NCI-H2196 treated with DMSO at 0.1 percent for 48 hours (cell line): ENCODE results near the gene TAX1BP3.
A peak's percentile ranks its signal among the peaks of the same experiment; 100 is the strongest.

Experiments used
- DNase-seq: peaks from one replicate; lab custom pipeline; 2025; ENCODE audit not compliant: unreplicated experiment; lab: John Stamatoyannopoulos, UW

TAX1BP3 gene

DNA sequence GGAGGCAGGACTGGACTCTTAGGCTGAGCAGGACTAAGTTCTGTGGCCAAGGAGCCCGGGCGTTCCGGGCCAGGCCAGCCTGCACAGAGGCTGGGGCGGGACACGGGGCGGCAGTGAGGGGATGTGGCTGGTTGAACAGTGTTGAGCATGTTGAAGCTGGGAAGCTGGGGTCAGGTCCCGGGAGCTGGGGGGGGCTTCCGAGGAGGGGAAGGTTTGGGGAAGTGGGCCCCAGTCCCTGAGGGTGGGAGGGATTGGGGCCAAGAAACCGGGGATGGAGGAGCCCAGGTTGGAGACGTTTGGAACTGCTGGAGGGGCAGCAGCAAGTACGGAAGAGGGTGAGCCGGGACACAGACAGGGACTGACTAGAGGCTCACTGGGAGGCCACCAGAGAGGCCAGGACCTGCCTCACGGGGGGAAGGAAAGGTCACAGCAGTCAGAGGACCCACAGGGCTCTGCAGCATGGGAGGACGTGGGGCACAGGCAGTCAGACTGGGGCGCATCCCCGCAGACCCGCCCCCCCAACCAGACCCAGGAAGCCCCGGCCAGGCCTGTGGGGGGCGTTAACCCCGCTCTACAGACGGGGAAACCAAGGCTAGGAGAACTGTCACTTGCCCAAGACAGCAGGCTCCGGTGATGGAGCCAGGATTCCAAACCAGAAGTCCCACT, 9.5 kb downstream of the TAX1BP3 start:
- no peak for DNase-seq

DNA sequence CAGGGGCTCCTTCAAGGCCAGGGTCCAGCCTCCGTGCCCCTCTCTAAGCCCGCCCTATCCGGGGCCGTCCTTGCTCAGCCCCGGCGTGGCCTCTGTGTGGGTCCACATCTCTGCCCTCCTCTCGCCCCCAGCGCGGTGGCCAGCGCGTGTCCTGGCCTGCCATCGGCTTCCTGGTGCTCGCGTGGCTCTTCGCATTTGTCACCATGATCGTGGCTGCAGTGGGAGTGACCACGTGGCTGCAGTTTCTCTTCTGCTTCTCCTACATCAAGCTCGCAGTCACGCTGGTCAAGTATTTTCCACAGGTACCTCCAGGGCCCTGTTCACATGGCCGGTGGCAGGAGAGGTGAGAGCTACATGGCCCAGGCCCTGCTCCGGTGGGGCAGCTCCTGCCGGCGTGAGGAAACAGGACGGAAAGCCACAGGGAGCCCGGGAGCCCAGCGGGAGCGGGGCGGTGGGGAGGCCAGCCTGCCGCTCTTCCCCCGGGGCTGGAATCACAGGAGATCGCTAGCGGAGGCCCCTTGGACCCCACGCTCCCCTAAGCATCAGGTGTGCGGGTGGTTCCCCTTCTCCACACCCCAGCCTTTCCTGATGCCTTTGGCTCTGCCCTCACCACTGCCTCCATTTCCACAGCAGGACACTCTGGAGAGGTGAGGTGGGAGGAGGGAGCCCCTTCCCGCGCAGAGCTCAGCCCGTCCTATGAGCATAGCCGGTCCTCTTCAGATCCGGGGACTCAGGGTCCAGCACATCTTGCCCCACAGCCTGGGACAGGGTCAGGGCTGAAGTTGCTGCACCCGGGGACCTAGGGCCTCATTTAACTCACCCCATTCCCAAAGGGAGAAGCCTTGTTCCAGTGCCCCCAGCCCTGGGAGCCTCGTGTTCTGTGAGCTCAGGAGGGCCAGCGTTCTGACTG, 10.2 kb downstream of the TAX1BP3 start:
- DNase-seq: no peak

DNA sequence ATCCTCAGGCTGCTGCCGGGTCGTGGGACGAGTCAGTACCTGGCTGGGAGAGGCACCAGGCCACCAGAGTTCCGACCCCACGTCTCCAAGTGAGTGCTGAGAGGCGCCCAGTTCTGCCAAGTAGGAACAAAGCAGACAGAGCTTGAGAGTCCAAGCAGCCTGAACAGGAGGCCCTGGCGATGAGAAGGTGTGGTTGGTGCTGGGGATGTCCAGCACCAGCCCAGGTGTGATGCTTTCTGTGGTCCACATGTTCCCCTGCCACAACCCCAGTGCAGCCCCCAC, 10.8 kb downstream of the TAX1BP3 start:
- DNase-seq: no peak

DNA sequence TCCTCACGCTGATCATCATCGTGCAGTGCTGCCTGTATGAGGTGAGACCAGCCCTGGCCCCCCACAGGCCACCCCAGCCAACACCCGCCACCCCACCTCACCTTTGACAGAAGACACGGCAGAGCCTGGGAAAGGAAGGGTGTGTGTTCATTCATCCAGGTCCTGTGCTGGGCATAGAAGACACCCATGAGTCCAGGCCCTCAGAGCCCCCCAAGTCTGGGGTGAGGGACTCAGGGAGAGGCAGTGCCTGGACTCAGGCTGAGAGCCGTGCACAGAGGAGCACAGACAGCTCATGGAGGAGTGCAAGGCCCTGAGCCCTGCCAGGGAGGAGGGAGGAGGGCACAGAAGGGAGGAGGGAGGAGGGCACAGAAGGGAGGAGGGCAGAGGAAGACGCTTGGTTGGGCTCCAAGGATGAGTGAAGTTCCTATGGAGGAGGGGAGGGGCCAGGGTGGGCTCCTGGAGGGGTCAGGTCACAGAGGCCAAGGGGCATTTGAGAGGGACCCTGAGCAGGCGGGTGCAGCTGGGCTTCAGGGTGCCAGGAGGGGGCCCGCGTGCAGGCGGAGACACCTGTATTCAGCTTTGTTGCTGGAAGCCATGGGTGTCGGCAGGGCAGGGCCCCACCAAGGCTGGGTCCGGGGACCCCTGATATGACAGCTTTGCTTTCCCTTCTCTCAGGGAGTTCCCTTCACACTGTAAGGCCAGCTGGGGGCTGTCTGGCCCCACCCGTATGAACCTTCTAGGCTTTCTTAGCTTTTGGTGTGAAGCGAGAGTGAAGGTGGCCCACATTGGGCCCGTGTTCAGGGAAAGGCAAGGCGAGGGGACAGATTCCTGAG, 11.4 kb downstream of the TAX1BP3 start:
- DNase-seq: no peak

DNA sequence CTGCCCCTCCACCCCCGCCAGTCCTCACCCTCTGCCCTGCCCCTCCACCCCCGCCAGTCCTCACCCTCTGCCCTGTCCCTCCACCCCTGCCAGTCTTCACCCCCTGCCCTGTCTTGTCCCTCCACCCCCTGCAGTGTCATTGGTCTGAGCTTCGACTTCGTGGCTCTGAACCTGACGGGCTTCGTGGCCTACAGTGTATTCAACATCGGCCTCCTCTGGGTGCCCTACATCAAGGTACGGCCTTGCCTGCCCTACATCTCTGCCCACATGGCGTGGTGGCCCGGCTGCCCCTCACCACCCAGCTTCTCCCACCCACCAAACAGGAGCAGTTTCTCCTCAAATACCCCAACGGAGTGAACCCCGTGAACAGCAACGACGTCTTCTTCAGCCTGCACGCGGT, 12.0 kb downstream of the TAX1BP3 start:
- no peak for DNase-seq

DNA sequence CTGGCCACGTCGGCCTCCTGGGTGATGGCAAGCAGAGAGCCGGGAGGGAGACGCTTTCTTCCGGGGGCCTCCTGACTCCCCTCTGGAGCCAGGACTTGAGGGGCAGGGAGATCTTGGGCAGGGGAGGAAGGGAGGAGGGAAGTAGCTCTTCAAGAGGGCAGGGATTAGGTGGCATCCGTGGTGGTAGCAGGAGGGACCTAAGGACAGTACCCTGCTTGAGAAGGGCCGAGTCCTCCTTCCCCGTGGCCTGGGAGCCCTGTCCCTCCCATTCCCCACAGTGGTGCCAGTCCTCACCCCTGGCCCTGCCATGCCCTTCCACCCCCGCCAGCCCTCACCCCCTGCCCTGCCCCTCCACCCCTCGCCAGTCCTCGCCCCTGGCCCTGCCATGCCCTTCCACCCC, 12.6 kb downstream of the TAX1BP3 start:
- DNase-seq: no peak

DNA sequence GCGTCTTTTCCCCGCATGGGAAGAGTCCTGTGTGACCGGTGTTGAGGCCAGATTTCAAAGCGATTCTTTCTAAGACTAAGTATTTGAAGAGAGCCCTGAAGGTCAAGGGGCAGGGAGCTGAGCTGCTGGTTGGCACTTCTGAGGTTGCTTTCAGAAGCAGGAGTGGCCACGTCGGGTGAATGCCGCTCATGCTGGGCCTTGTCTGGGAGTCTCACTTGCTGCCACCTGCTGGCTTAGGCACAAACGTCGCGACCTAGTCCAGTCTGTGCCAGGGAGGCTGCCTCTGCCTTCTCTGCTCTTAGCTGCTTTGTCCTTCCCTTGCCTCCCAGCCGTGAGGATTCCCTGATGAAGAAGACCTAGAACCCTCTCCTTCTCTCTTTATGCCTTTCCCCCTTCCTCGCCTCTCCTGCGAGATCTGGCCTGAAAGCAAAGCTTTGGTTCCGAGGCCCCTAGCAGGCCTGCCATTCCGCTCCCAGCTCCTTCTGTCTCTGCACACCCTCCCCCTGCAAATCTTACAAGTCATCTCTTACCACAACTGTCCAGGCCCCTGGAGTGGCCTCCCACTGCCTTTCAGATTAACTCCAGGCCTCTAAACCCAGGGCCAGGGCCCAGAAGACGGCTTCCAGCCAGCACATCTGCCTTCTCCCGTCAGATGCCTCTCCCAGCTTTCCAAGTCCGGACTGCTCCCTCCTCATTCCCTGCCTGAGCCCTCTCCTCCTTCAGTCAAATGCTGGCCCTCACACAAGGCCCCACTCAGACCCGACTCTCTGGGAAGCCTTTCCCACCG, 20.4 kb downstream of the TAX1BP3 start:
- DNase-seq: no peak

DNA sequence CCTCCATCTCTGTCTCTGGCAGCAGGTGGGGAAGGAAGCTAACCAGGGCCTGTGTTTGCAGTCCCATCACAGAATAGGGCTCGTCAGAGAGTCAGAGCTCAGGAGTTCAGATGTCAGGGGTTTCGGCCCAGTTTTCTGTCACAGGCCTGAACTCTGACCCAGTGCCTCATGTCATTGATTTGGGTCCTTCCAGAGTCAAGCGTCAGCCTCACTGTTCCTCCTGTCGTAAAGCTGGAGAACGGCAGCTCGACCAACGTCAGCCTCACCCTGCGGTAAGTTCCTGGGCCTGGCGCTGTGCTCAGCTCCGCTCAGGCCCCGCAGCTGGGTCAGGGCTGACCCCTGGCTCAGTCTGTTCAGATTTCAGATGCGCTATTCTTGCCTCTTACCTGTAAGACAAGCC, 21.1 kb downstream of the TAX1BP3 start:
- DNase-seq: no peak

DNA sequence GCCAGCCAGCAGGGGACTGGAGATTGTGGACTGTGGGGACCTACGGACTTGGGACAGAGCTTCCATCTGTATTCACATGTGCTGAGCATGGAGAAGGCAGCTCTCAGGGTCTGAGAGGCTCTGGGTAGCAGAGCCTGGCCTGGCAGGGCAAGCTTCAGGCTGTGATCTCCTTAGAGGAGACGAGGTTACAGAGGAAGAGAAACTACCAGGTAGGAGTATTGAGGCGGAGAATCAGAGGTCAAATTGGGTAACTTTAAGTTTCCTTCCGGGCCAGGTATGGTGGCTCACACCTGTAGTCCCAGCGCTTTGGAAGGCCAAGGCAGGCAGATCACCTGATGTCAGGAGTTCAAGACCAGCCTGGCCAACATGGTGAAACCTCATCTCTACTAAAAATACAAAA, 23.1 kb downstream of the TAX1BP3 start:
- no peak for DNase-seq

DNA sequence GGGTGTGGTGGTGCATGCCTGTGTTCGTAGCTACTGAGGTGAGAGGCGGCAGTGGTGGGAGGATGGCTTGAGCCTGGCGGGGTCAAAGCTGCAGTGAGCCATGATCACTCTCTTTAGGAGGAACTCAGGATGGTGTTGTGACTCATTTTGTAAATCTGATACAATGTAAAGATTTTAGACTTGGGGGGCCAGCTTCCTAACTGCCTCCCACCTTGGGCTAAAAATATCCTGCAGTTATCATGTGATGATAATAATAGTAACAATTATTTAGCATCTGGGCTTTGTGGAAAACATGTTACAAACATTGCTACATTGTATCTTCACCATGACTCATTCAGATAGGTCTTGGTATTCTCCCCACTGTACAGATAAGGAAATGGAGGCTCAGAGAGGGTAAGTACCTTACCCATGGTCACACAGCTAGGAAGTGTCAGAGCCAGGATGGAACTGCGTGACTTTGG, 24.5 kb downstream of the TAX1BP3 start:
- DNase-seq: no peak

DNA sequence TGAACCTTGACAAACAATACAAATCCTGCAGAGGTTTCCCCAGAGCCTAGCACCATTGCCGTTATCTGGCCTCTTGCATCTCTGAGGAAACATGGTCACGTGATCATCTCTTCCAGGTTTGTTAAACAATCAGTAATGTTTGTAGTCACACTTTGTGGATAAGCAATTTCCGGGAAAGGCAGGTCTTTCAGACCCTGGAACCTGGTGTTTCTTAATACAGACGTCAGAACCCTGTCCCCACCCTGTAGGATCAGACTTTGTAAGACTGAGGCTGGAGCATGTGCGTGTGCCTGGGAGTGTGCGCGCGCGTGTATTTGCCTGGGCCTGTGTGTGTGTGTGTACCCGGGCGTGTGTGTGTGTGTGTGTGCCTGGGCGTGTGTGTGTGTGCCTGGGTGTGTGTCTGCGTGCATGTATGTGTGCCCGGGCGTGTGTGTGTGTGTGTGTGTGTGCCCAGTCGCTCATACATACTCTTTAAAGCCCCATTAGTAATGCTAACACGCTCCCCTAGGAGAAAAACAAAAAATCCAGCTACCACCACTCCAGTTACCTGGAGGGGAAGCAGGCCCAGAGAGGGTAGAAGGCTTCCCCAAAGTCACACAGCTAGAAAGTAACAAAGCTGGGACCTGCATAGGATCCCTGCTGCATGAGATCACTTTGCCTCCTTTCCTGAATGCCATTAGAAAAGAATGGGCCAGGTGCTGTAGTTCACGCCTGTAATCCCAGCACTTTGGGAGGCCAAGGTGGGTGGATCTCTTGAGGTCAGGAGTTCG, 26.5 kb downstream of the TAX1BP3 start:
- DNase-seq: no peak

DNA sequence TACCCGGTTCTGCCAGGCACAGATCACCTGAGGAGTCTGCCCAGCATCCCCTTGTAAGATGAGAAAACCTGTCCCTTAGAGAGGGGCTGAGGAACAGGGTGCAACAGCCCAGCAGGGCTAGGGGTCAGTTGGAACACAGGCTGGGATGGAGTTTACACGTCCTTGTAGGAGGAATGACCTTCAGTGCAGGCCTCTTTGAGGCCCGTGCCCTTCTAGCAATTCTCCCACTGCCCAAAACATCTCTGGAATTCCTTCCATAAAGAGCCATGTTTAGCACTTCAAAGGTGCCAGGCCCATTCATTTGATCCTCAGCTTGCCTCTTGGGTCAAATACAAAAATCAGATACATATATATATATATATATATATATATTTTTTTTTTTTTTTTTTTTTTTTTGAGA, 27.4 kb downstream of the TAX1BP3 start:
- no peak for DNase-seq

DNA sequence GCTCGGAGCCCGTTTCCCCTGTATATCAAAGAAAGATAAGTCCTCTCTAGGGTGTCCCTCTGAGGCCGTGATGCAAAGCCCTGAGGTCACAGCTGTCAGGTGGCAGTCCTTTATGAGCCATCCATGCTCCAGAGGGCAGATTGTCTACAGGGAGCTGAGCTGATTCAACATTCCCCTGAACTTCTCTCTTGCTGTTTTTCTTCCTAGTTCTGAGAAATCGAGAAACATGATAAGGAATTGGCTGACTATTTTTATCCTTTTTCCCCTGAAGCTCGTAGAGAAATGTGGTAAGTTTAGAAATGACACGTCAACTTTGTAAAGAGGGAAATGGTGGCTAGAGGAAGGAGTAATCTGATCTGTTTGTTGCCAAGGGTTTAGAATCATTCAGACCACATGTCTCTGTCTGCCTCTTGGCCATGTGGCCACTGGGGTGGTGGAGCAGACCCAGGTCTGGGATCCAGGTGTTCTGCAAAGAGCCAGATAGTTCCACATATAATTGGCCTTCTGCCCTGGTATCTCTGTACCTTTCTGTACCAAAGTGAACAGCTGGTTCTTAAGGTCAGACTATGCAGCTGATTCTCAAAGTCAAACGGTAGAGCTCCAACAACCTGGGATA, 28.3 kb downstream of the TAX1BP3 start:
- DNase-seq: peak; percentile 1

DNA sequence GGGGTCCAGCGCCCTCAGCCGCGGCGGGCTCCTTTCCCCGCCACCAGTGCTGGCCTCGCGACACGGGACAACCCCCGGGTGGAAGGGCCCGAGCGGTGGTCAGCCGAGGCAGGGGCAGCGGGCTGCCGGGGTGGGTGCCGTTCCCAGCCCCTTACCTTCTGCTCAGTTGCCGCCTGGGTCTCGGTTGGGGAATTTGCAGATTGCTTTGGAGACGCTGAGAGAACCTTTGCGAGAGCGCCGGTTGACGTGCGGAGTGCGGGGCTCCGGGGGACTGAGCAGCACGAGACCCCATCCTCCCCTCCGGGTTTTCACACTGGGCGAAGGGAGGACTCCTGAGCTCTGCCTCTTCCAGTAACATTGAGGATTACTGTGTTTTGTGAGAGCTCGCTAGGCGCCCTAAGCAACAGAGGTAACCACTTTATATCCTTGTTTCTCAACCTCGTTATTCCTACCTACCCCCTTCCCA, 31.4 kb downstream of the TAX1BP3 start:
- no peak for DNase-seq

DNA sequence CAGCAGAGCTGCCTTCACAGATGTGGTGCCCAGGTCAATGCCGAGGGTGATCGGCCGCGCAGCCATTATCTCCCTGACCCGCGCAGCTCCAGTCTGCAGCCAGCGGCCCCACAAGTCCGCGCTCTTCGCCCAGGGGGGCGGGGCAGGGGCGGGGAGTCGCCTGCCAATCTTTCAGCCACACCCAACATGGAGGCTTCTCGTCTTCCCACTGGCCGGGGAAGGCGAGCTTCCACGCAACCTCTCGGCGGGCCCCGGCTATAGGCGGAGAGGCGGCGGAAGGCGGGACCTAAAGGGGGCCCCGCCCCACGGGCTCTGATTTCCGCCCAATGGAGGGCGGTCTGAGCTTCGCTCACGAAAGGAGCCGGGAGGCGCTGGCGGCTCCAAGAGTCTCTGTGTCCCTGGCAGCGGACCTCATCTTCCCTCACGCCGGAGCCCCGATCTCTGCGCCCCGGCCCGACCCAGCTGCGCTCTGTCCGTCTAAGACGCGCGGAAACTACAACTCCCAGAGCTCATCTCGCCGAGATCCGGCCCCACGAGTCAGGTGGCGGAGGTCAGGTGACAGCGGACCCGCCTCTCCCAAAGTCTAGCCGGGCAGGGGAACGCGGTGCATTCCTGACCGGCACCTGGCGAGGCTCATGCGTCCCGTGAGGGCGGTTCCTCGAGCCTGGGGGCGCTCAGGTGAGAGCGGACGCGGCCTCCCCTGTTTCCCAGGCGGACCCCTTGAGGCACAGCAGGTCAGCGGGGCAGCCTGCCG, 32.0 kb downstream of the TAX1BP3 start, which contains the start of the genes CTNS and SHPK:
Gene CTNS (plus strand): TSS at position 607 of the 754 bp plus-strand sequence. CDS start 3,447 bp downstream, outside the sequence.
Gene SHPK (minus strand): TSS at position 97 of the 754 bp plus-strand sequence. CDS start 31 bp downstream, at position 66.
- peak; percentile 70 for DNase-seq

DNA sequence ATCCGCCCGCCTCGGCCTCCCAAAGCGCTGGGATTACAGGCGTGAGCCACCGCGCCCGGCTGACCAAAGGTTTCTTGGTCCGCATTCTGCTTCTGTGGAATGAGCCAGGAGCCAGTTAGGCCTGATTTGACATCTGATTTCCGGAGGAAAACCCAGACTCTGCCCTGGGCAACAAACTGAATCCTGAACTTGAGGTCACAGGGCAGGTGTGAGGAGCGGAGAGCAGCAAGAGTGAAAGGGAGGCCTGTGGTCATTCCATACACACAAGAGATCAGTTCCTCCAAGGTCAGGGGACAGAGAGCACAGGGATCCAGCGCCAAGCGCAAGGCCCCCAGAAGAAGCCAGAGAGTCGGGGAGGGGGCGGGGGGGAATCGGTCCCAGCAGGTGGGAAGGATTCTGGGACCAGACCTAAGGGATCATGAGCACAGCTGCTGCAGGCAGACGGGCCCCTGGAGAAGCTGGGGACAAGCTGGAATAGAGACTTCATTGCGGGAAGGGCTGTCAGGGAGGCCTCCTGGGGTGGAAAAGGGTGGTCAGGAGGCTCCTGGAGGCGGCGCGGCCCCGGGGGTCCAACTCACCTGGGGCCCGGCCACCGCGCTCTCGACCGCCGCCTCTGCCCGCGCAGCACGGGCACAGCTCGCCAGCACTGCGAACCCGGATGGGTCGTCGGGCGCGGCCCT, 32.8 kb downstream of the TAX1BP3 start:
- no peak for DNase-seq

DNA sequence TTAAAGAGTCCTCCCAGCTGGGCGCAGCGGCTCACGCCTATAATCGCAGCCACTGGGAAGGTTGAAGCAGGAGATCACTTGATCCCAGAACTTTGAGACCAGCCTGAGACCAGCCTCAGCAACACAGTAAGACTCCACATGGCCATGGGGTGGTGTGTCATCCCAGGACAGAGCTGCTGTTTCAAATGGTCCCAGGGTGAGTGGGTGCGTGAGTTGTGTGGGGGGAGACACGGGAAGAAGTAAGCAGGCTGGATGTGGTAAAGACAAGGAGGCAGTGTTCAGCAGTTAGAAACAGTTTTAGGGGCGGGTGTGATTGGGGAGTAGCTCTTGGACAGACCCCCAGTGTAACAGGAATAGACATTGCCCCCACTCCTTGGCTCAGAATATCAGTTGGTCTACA, 36.1 kb downstream of the TAX1BP3 start:
- DNase-seq: no peak

DNA sequence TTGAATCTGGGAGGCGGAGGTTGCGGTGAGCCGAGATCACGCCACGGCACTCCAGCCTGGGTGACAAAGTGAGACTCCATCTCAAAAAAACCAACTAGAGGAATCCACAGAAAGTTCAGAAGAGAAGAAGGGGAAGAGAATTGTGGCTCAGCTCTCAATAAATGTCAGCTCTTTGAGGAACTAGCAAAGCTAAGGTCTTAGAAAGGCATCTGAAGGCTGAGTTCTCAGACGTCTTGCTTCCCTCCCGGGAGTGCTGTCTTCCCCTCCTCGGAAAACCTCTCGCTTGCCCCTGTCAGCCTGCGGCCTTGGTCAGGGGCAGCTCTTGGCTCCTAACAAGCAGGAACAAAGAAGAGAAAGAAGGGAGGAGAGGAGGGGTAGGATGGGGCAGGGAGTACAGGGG, 37.6 kb downstream of the TAX1BP3 start:
- no peak for DNase-seq
